ENCODE results near the gene SPHKAP. TPM values are rescaled to one million over a fixed set of nuclear protein-coding genes. Genes with fewer than 3 reads are reported as not detected.

The SPHKAP gene
- total RNA-seq, 1 experiment from 2014 or later, result 10.3 TPM

DNA sequence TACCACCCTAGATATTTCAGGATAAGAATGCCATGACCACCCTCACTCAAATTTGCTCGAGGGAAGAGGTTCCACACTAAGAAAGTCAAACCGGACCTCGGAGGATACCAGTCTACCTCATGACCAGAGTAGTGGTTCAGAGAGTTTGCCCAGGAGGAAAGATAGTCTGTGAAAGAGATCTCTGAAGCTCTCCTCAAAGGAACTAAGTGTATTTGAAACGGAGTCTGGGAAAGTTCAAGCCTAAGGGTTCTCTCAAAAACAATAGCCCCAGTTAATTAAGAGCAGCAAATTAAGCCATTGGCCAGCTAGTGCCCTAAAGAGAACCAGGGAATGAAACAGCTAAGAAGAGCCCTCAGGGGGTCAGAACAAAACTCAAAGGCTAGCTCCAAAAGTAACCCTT lies 94.9 kb downstream of the SPHKAP start:
- Histone ChIP-seq H3K27ac (ENCODE audit: low read depth, low read length, poor library complexity, severe bottlenecking) (no peak overlapping the region), H3K4me3 (ENCODE audit: low read depth, low read length, poor library complexity, severe bottlenecking) (no peak overlapping the region), H3K4me1 (ENCODE audit: insufficient read depth, low read length, poor library complexity, severe bottlenecking) (peaks cover 14% of the 10 kb centered on the region), H3K9me3 (ENCODE audit: low read depth, low read length, poor library complexity, severe bottlenecking) (peaks cover 6% of the 10 kb centered on the region), H3K27me3 (replicated peaks; ENCODE audit: insufficient read depth, low read depth, low read length, poor library complexity) (no peaks in the 10 kb centered on the region), H3K36me3 (ENCODE audit: insufficient read depth, low read length, poor library complexity, severe bottlenecking) (no peaks in the 10 kb centered on the region)
- TF ChIP-seq CTCF (conservative IDR thresholded peaks at IDR 0.05; ENCODE audit: low read depth, low read length), result no peak
- no peak for TF ChIP-seq EZH2 (IDR thresholded peaks at IDR 0.05; ENCODE audit: borderline replicate concordance, low read depth, low read length, poor library complexity, severe bottlenecking)
- ChIA-PET CTCF (no interaction called here), POLR2A (ENCODE audit: low non-redundant PET) (no interaction called here)
- BruUV-seq (replicated peaks), result no TSS peak
- DNase-seq (ENCODE audit: low spot score), result no peak
- intact Hi-C loops (cut with micrococcal nuclease; ENCODE audit: unreplicated experiment), result no loop called here

DNA sequence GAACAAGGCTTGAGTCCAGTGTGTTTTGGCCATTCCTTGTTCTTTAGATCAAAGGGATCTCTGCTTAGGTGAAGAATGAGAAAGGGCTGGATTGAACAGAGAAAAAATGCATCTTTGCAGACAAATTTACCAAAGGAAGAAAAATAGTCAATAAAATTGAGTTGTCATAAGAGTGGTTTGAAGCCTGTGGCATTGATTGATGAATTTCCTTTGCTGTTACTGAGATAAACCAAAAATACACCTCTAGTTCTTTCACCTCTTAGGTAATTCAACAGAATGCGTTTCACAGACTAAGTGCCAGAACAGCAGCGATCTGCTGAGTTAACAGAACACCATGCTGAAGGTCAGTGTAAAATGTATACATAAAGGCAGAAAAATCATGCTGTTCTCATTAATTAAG lies 96.8 kb downstream of the SPHKAP start:
- no peak for TF ChIP-seq EZH2 (IDR thresholded peaks at IDR 0.05; ENCODE audit: borderline replicate concordance, low read depth, low read length, poor library complexity, severe bottlenecking)
- no peak for TF ChIP-seq CTCF (conservative IDR thresholded peaks at IDR 0.05; ENCODE audit: low read depth, low read length)
- BruUV-seq (replicated peaks), result no TSS peak
- H3K36me3 ChIP-seq (ENCODE audit: insufficient read depth, low read length, poor library complexity, severe bottlenecking), result no peaks in the 10 kb centered on the region
- no peaks in the 10 kb centered on the region for H3K9me3 ChIP-seq (ENCODE audit: low read depth, low read length, poor library complexity, severe bottlenecking)
- POLR2A ChIA-PET (ENCODE audit: low non-redundant PET), result no interaction called here
- H3K27me3 ChIP-seq (replicated peaks; ENCODE audit: insufficient read depth, low read depth, low read length, poor library complexity), result no peaks in the 10 kb centered on the region
- intact Hi-C loops (cut with micrococcal nuclease; ENCODE audit: unreplicated experiment), result no loop called here
- H3K4me3 ChIP-seq (ENCODE audit: low read depth, low read length, poor library complexity, severe bottlenecking), result no peak overlapping the region
- no peak overlapping the region for H3K27ac ChIP-seq (ENCODE audit: low read depth, low read length, poor library complexity, severe bottlenecking)
- H3K4me1 ChIP-seq (ENCODE audit: insufficient read depth, low read length, poor library complexity, severe bottlenecking), result peaks cover 14% of the 10 kb centered on the region
- DNase-seq (ENCODE audit: low spot score), result no peak
- CTCF ChIA-PET, result no interaction called here

- POLR2A ChIA-PET (ENCODE audit: low non-redundant PET), result no interaction called here
- H3K36me3 ChIP-seq (ENCODE audit: insufficient read depth, low read length, poor library complexity, severe bottlenecking), result no peaks in the 10 kb centered on the region
- CTCF ChIA-PET, result interaction anchor here (0.6 kb wide), 1 partner anchor 20 kb away, joined by 3 read pairs; no protein-coding TSS in a partner anchor
- TF ChIP-seq EZH2 (IDR thresholded peaks at IDR 0.05; ENCODE audit: borderline replicate concordance, low read depth, low read length, poor library complexity, severe bottlenecking) (no peak), CTCF (conservative IDR thresholded peaks at IDR 0.05; ENCODE audit: low read depth, low read length) (no peak)
- H3K4me1 ChIP-seq (ENCODE audit: insufficient read depth, low read length, poor library complexity, severe bottlenecking), result peaks cover 14% of the 10 kb centered on the region
- peak; percentile 25 for DNase-seq (ENCODE audit: low spot score)
- no peak overlapping the region for H3K4me3 ChIP-seq (ENCODE audit: low read depth, low read length, poor library complexity, severe bottlenecking)
- no peaks in the 10 kb centered on the region for H3K27me3 ChIP-seq (replicated peaks; ENCODE audit: insufficient read depth, low read depth, low read length, poor library complexity)
- no peaks in the 10 kb centered on the region for H3K9me3 ChIP-seq (ENCODE audit: low read depth, low read length, poor library complexity, severe bottlenecking)
- peak overlapping the region; percentile 69 for H3K27ac ChIP-seq (ENCODE audit: low read depth, low read length, poor library complexity, severe bottlenecking)
- intact Hi-C loops (cut with micrococcal nuclease; ENCODE audit: unreplicated experiment), result loop anchor here (2.0 kb wide), 1 partner anchor 26 kb away; no protein-coding TSS in a partner anchor
- BruUV-seq (replicated peaks), result no TSS peak
These were observed 98.4 kb downstream of the SPHKAP start for GRCh38 chr2:228083131-228083530.
